Ramos (cell line): ENCODE results near the gene PHAX.
"Not testable (repeated sequence)": the region's sequence is repeated elsewhere in the genome, so short reads cannot be mapped to it uniquely, and the experiment has no call there.

Experiments used
- in situ Hi-C: fragments of 300-500 bp; cut with MboI; formaldehyde crosslinking; loops from one replicate; pipeline ENCODE4 v1.14.3; 2022; ENCODE audit warnings: low sequenced_read_pairs; ENCODE audit not compliant: unreplicated experiment

Gene PHAX

GRCh38 chr5:126600631-126601511 is at the start of gene PHAX:
PHAX (plus strand) TSS chr5:126600947; CDS start chr5:126600963, 16 bp downstream.
- in situ Hi-C loops = no loop called here

- in situ Hi-C loops = no loop called here
Measured at GRCh38 chr5:126552614-126553013, 48.1 kb upstream of the PHAX start.

GRCh38 chr5:126555101-126555500 is 45.6 kb upstream of the PHAX start:
- in situ Hi-C loops = not testable (repeated sequence)

GRCh38 chr5:126561908-126562307 is 38.8 kb upstream of the PHAX start:
- in situ Hi-C loops = no loop called here

- in situ Hi-C loops = no loop called here
Measured at GRCh38 chr5:126562823-126563222, 37.9 kb upstream of the PHAX start.

GRCh38 chr5:126568206-126568755 is 32.5 kb upstream of the PHAX start:
- in situ Hi-C loops = no loop called here

GRCh38 chr5:126575644-126576043 is 25.1 kb upstream of the PHAX start:
- in situ Hi-C loops = no loop called here

- in situ Hi-C loops = no loop called here
Measured at GRCh38 chr5:126576974-126577373, 23.8 kb upstream of the PHAX start.

- in situ Hi-C loops = no loop called here
Measured at GRCh38 chr5:126577415-126577814, 23.3 kb upstream of the PHAX start.

- in situ Hi-C loops = no loop called here
Measured at GRCh38 chr5:126579716-126580115, 21.0 kb upstream of the PHAX start.

GRCh38 chr5:126583761-126584160 is 17.0 kb upstream of the PHAX start:
- in situ Hi-C loops = no loop called here

GRCh38 chr5:126587551-126588390 is 13.0 kb upstream of the PHAX start:
- in situ Hi-C loops = no loop called here

GRCh38 chr5:126589536-126590297 is 11.0 kb upstream of the PHAX start:
- in situ Hi-C loops = no loop called here

- in situ Hi-C loops = no loop called here
Measured at GRCh38 chr5:126591549-126591948, 9.2 kb upstream of the PHAX start.

GRCh38 chr5:126594748-126595485 is 5.8 kb upstream of the PHAX start, which contains the start of gene ALDH7A1:
ALDH7A1 (minus strand) TSS chr5:126595219; CDS start chr5:126595198, 21 bp downstream.
- in situ Hi-C loops = no loop called here

- in situ Hi-C loops = no loop called here
Measured at GRCh38 chr5:126595486-126596083, 5.2 kb upstream of the PHAX start.

GRCh38 chr5:126597156-126597555 is 3.6 kb upstream of the PHAX start:
- in situ Hi-C loops = no loop called here

- in situ Hi-C loops = no loop called here
Measured at GRCh38 chr5:126599499-126599898, 1.2 kb upstream of the PHAX start.
